Naive B cell (primary cell): ENCODE results near the gene PRLHR. TPM values are rescaled to one million over a fixed set of nuclear protein-coding genes. Genes with fewer than 3 reads are reported as not detected.
"Not testable (repeated sequence)": the region's sequence is repeated elsewhere in the genome, so short reads cannot be mapped to it uniquely, and the experiment has no call there.

Source experiments
- ATAC-seq, 2 donors: fragments of 150-1000 bp; cut with Tn5 transposase; 2 replicates each; pipeline ENCODE4 v1.10.0; 2021; ENCODE audit warnings: low read depth in 2 of 2, mild to moderate bottlenecking in 2 of 2, moderate library complexity in 2 of 2
- DNase-seq: peaks from one replicate; pipeline ENCODE4 v3.0.0; 2022
- H3K27ac Mint-ChIP-seq, 6 donors: one replicate each; pipeline ENCODE4 v1.8.0; 2020 to 2022; ENCODE audit warnings: mild to moderate bottlenecking in 6 of 6, mixed read lengths in 6 of 6, moderate library complexity in 5 of 6, inconsistent platforms in 2 of 6
- H3K27me3 Mint-ChIP-seq, 3 donors: one replicate each; pipeline ENCODE4 v1.8.0; 2021 to 2022; ENCODE audit warnings: mixed read lengths in 3 of 3, mild to moderate bottlenecking in 1 of 3
- H3K36me3 Mint-ChIP-seq, 2 donors: one replicate each; pipeline ENCODE4 v1.8.0; 2020 to 2022; ENCODE audit warnings: mixed read lengths in 2 of 2, inconsistent platforms in 1 of 2, mild to moderate bottlenecking in 1 of 2
- H3K4me1 Mint-ChIP-seq, 3 donors: one replicate each; pipeline ENCODE4 v1.8.0; 2020 to 2022; ENCODE audit warnings: mixed read lengths in 3 of 3, inconsistent platforms in 1 of 3, mild to moderate bottlenecking in 1 of 3, moderate library complexity in 1 of 3
- H3K4me3 Mint-ChIP-seq, 8 donors: one replicate each; pipeline ENCODE4 v1.8.0; 2020 to 2022; ENCODE audit warnings: mild to moderate bottlenecking in 8 of 8, mixed read lengths in 8 of 8, moderate library complexity in 8 of 8, inconsistent platforms in 2 of 8
- H3K9me3 Mint-ChIP-seq, 7 donors: one replicate each; pipeline ENCODE4 v1.8.0; 2020 to 2022; ENCODE audit warnings: mixed read lengths in 7 of 7, mild to moderate bottlenecking in 5 of 7, inconsistent platforms in 2 of 7, moderate library complexity in 1 of 7
- polyA plus RNA-seq, 6 donors: library from polyadenylated mRNA; unstranded; fragments of 300-500 nt; fragmentation: Illumina TruSeq; gene quantifications; one replicate each; pipeline ENCODE4 v1.2.3, GENCODE V29; 2021; ENCODE audit warnings: low read depth in 6 of 6

PRLHR gene
- not detected for polyA plus RNA-seq

DNA sequence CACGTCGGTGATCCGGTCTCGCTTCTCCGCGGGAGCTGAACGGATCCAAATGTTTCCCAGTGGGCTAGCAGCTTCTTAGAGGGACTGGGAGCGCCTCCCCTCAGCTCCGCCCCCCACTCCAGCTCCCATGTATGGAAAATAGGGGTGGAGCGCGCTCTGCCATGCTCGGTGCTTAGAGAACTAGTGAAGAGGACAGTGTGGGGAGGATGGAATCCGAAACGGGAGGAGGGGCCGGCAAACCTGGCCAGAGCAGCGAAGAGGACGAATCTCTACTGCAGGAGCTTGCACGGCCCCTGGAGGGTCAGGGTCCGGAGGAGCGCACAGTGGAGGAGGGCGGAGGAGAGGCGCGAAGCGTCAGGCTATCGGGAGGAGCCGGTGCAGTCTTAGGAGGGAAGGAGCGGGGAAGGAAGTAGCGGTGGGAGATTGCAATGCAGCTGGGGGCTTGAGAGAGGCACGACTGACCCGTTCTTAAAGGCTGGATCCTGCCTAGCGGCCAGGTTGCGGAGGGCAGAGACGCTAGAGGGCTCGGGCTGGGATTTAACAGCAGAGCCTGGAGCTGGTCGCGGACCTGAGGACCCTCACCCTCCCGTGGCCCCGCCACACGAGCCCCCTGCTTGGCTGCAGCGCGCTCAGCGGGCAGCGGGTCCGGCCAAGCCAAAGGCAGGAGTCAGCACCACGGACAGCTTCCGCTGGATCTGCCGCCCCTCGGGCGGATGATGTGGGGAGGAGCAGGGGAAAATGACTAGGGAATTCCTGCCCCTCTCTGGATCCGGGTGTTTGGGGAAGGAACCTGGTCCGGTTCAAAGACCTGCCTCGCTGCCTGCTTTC, at the start of gene PRLHR:
Gene PRLHR, minus strand, starts transcription at position 51 of the 828 bp plus-strand sequence. CDS start 404 bp downstream, outside the sequence.
- ATAC-seq (no peak), DNase-seq (no peak)
- Mint-ChIP-seq H3K4me3 (peak within 1 kb of the TSS in 3 of 8 donors; percentile 59 to 70 (median 63)), H3K27ac (peak within 1 kb of the TSS in 1 of 6 donors; percentile 53), H3K27me3 (peaks cover 67 to 86% (median 78%) of the 10 kb centered on the region in 3 donors), H3K36me3 (peaks cover 0 to 10% of the 10 kb centered on the region in 2 donors), H3K4me1 (peaks cover 6 to 17% (median 15%) of the 10 kb centered on the region in 3 donors), H3K9me3 (peaks cover 0 to 23% (median 12%) of the 10 kb centered on the region in 7 donors)

DNA sequence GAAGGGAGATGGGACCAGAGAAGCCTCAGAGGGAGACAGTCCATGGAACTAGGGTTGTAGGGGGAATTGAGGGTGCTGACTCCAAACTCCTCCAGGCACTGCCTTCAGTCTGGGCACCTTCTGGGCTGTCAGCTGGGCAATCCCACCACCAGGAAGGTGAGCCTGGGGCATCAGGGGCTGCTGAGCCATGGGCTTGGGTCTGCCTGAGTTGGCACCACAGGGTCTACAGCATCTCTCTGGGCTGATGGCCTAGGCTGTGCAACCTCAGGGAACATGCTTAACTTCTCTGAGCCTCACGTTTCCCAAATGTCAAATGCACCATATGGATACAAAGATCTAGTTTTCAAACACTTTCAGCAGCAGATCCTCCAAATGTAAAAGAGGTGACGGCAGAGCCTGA, 46.8 kb upstream of the PRLHR start:
- Mint-ChIP-seq H3K27ac (no peak overlapping the region), H3K27me3 (peaks cover 16 to 30% (median 23%) of the 10 kb centered on the region in 3 donors), H3K9me3 (peaks cover 4 to 33% (median 22%) of the 10 kb centered on the region in 7 donors), H3K36me3 (peaks cover 0 to 23% of the 10 kb centered on the region in 2 donors), H3K4me3 (no peak overlapping the region), H3K4me1 (no peaks in the 10 kb centered on the region)
- ATAC-seq (no peak), DNase-seq (no peak)

DNA sequence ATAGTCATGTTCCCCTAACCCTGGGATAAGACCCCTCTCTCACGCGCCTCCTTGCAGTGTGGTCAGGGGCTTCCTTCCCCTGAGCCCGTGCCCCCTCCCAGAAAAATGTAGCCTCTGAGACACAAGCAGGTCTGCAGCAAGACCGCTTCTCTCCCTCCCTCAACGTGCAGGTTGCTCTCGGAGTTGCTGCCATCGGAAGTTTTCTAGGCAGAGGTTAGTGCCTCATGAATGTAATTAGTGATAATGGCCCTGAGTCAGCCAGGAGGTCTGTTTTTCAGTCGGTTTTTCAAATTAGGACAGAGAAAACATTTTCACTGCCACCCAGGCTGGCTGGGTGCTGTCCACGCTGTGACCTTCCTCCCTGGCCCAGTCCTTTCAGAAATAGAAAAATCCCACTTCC, 43.2 kb upstream of the PRLHR start:
- Mint-ChIP-seq H3K4me3 (no peak overlapping the region), H3K27me3 (peaks cover 5 to 20% (median 20%) of the 10 kb centered on the region in 3 donors), H3K4me1 (no peaks in the 10 kb centered on the region)

DNA sequence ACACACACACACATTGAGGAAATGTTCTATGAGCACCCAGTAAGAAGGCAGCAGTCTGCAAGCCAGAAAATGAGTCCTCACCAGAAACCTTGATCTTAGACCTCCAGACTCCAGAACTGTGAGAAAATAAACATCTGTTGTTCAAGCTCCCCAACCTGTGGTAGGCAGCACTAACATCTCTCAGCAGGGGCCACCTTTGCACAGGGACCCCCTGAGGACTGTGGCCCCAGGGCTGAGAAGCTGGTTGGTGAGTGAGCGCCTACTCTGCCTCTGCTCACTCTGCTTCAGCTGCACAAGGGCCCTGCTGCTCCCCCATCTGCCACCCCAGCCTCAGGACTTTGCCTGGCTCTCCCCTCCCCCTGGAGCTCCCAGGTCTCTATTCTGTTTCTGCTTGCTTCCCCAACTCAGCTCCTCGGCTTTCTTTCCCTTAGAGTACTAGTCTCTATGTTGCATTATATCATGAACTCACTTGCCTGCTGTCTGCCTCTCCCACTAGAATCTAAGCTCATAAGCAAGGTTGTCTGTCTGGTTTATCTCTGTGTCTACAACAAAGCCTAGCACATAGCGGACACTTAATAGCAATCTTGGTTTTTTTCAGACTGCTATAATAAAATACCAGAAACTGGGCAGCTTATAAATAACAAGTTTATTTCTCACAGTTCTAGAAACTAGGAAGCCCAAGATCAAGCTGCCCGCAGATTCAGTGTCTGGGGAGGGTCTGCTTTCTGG, 40.4 kb upstream of the PRLHR start:
- ATAC-seq (no peak), DNase-seq (no peak)
- Mint-ChIP-seq H3K36me3 (peaks cover 0 to 16% of the 10 kb centered on the region in 2 donors), H3K27ac (no peak overlapping the region), H3K27me3 (peaks cover 7 to 25% (median 19%) of the 10 kb centered on the region in 3 donors), H3K4me1 (no peaks in the 10 kb centered on the region), H3K4me3 (no peak overlapping the region), H3K9me3 (peaks cover 4 to 26% (median 17%) of the 10 kb centered on the region in 7 donors)

More for the DNA sequence above, 43.2 kb upstream of the PRLHR start:
- Mint-ChIP-seq H3K27ac (no peak overlapping the region), H3K36me3 (peaks cover 0 to 23% of the 10 kb centered on the region in 2 donors), H3K9me3 (peaks cover 4 to 33% (median 25%) of the 10 kb centered on the region in 7 donors)
- DNase-seq (no peak), ATAC-seq (no peak)

DNA sequence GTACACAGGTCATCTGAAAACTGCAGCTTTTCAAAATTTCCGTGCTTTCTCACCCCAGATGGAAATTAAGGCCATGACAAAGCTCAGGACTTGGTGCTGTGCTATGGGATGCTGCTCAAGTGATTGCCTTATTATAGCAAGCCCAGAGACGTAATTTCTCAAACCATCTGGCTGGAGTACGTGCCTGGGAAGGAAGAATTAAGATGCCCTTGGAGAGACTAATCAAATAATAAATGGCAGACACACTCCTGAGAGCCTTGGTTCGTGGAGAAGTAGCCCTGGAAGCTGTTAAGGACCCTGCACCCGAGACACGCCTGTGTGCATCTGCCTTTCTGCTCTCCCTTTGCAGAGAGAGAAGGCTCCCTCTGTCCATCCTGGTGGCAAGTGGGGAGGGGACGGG, 38.3 kb upstream of the PRLHR start:
- peaks cover 19 to 43% (median 22%) of the 10 kb centered on the region in 3 donors for H3K27me3 Mint-ChIP-seq
- DNase-seq (no peak), ATAC-seq (no peak)
- H3K36me3 Mint-ChIP-seq, result no peaks in the 10 kb centered on the region
- no peaks in the 10 kb centered on the region for H3K4me1 Mint-ChIP-seq
- peaks cover 0 to 7% (median 6%) of the 10 kb centered on the region in 7 donors for H3K9me3 Mint-ChIP-seq
- no peak overlapping the region for H3K4me3 Mint-ChIP-seq
- H3K27ac Mint-ChIP-seq, result no peak overlapping the region

DNA sequence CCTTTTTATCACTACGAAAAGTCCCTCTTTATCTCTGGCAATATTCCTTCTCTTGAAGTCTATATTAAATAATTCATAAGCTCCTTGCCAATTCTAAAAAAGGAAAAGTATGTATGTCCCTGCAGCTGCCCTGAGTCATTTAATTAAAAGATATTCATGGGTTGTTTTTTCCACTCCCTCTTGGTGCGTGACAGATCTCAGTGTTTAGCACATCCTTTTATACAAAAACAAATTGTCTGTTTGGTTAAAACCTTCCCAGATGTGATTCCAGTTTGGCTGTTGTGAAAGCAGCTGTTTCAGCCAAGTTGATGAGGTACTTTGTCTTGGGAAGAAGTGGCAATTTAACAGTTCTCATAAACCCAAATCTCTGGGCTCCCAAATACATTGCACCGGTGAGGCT, 33.8 kb upstream of the PRLHR start:
- no peak overlapping the region for H3K4me3 Mint-ChIP-seq
- H3K27me3 Mint-ChIP-seq, result peaks cover 19 to 34% (median 29%) of the 10 kb centered on the region in 3 donors
- H3K27ac Mint-ChIP-seq, result no peak overlapping the region
- no peak for ATAC-seq
- DNase-seq, result no peak
- H3K36me3 Mint-ChIP-seq, result no peaks in the 10 kb centered on the region
- H3K4me1 Mint-ChIP-seq, result no peaks in the 10 kb centered on the region
- H3K9me3 Mint-ChIP-seq, result peaks cover 0 to 3% (median 0%) of the 10 kb centered on the region in 7 donors

DNA sequence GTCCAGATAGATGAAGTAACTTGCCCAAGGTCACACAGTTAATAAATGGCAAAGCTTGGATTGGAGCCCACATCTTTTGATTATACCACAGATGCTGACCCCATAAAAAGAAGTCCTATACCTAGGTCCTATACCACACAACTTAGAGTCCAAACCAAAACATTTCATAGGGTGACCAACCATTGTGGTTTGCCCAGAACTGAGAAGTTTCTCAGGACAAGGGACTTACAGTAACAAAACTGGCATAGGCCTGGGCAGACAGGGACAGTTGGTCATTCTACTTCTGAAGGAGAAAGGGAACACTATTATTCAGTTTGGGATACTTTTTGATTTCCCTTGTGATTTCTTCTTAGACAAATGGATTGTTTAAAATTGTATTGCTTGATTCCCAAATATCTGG, 32.9 kb upstream of the PRLHR start:
- H3K27me3 Mint-ChIP-seq, result peaks cover 19 to 35% (median 29%) of the 10 kb centered on the region in 3 donors
- H3K36me3 Mint-ChIP-seq, result no peaks in the 10 kb centered on the region
- H3K9me3 Mint-ChIP-seq, result peaks cover 0 to 4% (median 0%) of the 10 kb centered on the region in 7 donors
- H3K4me1 Mint-ChIP-seq, result no peaks in the 10 kb centered on the region
- DNase-seq (no peak), ATAC-seq (no peak)
- H3K4me3 Mint-ChIP-seq, result no peak overlapping the region
- no peak overlapping the region for H3K27ac Mint-ChIP-seq

DNA sequence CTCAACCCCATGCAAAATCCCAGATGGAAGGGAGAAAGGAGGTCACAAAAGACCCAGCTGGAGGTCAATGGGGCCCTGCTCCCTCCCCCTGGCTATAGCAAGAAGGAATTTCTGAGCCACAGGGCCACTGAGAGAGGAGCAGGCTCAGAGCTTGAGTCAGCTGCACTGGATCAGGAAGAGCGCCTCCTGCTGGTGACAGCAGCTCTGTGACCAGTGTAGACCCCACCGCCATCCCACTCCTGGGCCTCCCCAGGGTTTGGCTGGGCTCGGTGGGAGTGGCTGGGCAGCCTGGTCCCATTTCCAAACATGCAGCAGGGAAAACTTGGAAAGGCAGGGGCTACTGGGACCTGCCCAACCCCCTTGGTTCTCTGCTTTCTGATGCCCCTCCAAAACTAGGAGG, 31.5 kb upstream of the PRLHR start:
- DNase-seq (no peak), ATAC-seq (no peak)
- Mint-ChIP-seq H3K27ac (no peak overlapping the region), H3K36me3 (no peaks in the 10 kb centered on the region), H3K4me3 (no peak overlapping the region), H3K9me3 (peaks cover 0 to 4% (median 0%) of the 10 kb centered on the region in 7 donors), H3K27me3 (peaks cover 14 to 35% (median 21%) of the 10 kb centered on the region in 3 donors), H3K4me1 (no peaks in the 10 kb centered on the region)

DNA sequence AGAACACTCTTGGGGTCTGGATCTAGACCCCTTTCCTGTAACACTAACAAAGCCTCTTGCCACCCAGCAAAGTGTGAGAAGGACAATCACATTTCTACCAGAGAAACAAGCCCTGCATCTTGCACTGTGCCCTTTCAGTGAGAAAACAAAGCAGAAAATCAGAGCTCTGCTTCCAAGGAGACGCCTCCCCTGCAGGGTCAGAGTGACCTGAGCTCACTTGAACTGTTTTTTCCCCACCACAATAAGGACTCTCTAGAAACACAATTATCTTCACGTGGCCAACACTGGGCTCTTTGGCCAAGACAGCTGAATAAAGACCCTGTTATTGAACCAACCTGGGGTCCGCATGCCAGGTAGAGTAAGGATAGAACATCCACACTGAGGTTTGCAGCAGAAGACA, 30.1 kb upstream of the PRLHR start:
- Mint-ChIP-seq H3K27ac (no peak overlapping the region), H3K9me3 (peaks cover 0 to 4% (median 0%) of the 10 kb centered on the region in 7 donors), H3K4me1 (no peaks in the 10 kb centered on the region), H3K27me3 (peaks cover 24 to 44% (median 29%) of the 10 kb centered on the region in 3 donors), H3K4me3 (no peak overlapping the region), H3K36me3 (no peaks in the 10 kb centered on the region)
- DNase-seq (no peak), ATAC-seq (no peak)

DNA sequence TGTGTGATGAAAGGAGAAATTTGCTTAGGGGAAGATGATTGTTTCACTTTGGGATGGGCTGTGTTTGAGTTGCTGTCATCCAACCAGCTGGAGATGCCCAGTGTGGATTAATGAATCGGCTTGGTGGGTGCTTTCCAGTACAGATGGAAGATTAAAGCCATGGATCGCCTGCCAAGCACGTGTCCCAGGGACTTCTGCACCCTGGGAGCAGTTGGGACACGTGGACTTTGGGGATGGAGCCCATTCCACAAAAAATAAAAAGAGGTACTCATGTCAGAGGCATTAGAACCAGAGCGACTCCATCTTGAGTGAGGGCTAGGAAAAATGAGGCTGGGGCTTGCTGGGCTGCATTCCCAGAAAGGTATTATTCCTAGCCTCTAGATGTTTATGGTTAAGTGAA, 29.3 kb upstream of the PRLHR start:
- no peak overlapping the region for H3K4me3 Mint-ChIP-seq
- ATAC-seq, result no peak
- peaks cover 29 to 43% (median 29%) of the 10 kb centered on the region in 3 donors for H3K27me3 Mint-ChIP-seq
- no peaks in the 10 kb centered on the region for H3K36me3 Mint-ChIP-seq
- no peaks in the 10 kb centered on the region for H3K4me1 Mint-ChIP-seq
- DNase-seq, result no peak
- peaks cover 0 to 4% (median 0%) of the 10 kb centered on the region in 7 donors for H3K9me3 Mint-ChIP-seq
- no peak overlapping the region for H3K27ac Mint-ChIP-seq

DNA sequence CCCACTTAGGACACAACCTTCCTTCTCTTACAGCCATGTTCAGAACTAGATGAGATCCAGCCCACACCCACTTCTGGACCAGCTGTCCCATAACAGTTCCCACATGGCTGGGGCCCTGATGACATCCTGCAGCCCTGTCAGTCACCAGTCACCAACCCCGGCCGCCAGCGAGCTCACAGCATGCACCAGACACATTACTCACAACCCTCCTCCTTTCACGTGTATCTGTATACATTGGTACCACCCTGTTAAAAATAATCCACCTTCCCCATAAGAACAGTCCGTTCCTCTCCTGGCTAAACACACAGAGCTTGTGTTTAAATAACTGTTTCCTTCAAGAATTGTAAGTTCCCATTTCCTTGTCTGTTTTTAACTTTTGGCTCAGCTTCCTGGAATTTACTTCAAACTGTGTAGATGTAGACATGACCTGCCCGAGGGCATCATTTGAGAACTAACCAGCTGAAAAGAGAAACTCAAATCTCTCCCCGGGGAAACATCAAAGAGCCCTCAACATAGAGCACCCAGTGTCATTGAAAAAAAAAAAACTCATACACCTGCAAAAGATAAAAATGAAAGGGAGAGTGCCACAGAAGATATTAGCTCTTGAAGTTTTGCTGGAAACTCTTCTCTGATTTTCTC, 26.0 kb upstream of the PRLHR start:
- Mint-ChIP-seq H3K4me1 (no peaks in the 10 kb centered on the region), H3K9me3 (peaks cover 0 to 8% (median 3%) of the 10 kb centered on the region in 7 donors), H3K36me3 (no peaks in the 10 kb centered on the region), H3K4me3 (no peak overlapping the region), H3K27ac (peak overlapping the region in 1 of 6 donors; percentile 31), H3K27me3 (peaks cover 20 to 37% (median 36%) of the 10 kb centered on the region in 3 donors)
- ATAC-seq (no peak), DNase-seq (no peak)

DNA sequence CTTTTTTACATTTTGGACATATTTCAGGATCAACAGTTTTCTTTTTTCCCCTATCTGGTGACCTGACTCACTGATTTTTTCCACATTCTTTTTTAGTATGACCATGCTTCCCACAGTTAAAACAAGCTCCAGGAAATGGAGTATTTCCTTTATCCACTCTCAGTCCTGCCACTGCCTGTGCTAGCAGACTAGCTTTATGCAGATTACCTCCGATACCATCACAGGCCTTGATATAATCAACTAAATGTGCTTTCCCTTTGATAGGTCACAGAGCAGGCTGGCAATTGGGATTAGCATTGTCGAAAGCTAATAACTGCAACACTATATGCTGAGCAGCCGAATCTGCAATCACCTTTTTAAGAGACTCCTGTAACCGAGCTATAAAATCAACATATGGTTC, 18.4 kb upstream of the PRLHR start:
- not testable (repeated sequence) for H3K27ac Mint-ChIP-seq, H3K4me1 Mint-ChIP-seq, ATAC-seq, H3K36me3 Mint-ChIP-seq, DNase-seq, H3K4me3 Mint-ChIP-seq
- Mint-ChIP-seq H3K27me3 (peaks cover 12 to 29% (median 21%) of the 10 kb centered on the region in 3 donors), H3K9me3 (peaks cover 3 to 10% (median 5%) of the 10 kb centered on the region in 7 donors)

DNA sequence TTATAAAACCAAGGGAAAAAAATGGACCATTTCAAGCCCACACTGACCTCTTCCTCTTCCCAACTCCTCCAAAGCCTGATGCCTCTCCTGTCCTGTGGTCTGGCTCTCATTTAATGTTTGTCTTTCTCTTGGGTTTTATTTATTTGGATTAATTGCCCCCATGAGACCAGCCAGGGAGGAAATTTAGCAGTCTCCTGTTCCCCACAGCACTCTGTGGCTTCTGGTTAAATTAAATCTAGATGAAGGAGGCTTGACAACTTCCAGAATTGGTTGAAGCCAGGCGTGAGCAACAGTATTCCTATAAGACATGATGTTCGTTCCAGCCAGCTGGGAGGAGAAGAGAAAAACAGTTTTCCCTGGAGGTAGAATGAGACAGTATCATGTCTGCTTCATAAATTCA, 15.1 kb upstream of the PRLHR start:
- ATAC-seq (no peak), DNase-seq (no peak)
- H3K9me3 Mint-ChIP-seq, result peaks cover 0 to 17% (median 11%) of the 10 kb centered on the region in 7 donors
- H3K4me3 Mint-ChIP-seq, result no peak overlapping the region
- peaks cover 10 to 29% (median 22%) of the 10 kb centered on the region in 3 donors for H3K27me3 Mint-ChIP-seq
- no peaks in the 10 kb centered on the region for H3K36me3 Mint-ChIP-seq
- H3K27ac Mint-ChIP-seq, result no peak overlapping the region
- H3K4me1 Mint-ChIP-seq, result no peaks in the 10 kb centered on the region
